GM06990 (cell line): ENCODE results near the gene FMNL3.

Experiments used
- DNase-seq: peaks from one replicate; pipeline ENCODE4 v3.0.0-alpha.2; 2011; ENCODE audit not compliant: insufficient read length; ENCODE audit errors: extremely low read depth
- H3K27me3 ChIP-seq: replicated peaks from 2 replicates; pipeline ENCODE4 v1.6.0; 2011; ENCODE audit warnings: low read length; ENCODE audit not compliant: control insufficient read depth, insufficient read depth
- H3K36me3 ChIP-seq: 2 replicates; pipeline ENCODE4 v1.5.1; 2011; ENCODE audit warnings: low read length; ENCODE audit not compliant: control insufficient read depth, insufficient read depth
- H3K4me3 ChIP-seq: replicated peaks from 2 replicates; pipeline ENCODE4 v1.5.1; 2011; ENCODE audit warnings: low read depth, mild to moderate bottlenecking, control low read depth, low read length
- CTCF ChIP-seq: IDR thresholded peaks from 2 replicates; pipeline ENCODE4 v1.5.1; 2011; ENCODE audit warnings: low read length, control low read depth, mild to moderate bottlenecking, inconsistent platforms; ENCODE audit not compliant: insufficient read depth, poor library complexity, severe bottlenecking

The FMNL3 gene

GRCh38 chr12:49641748-49642369, 65.3 kb downstream of the FMNL3 start:
- no peak overlapping the region for H3K4me3 ChIP-seq
- H3K27me3 ChIP-seq = no peaks in the 10 kb centered on the region
- peaks cover 47% of the 10 kb centered on the region for H3K36me3 ChIP-seq
- DNase-seq = no peak
- TF ChIP-seq CTCF = no peak

- peak; percentile 73 for TF ChIP-seq CTCF
- H3K4me3 ChIP-seq = no peak overlapping the region
- DNase-seq = no peak
These were observed 70.0 kb downstream of the FMNL3 start for GRCh38 chr12:49636979-49637755.

GRCh38 chr12:49636574-49636973, 70.6 kb downstream of the FMNL3 start:
- no peaks in the 10 kb centered on the region for H3K27me3 ChIP-seq
- H3K36me3 ChIP-seq = peaks cover 6% of the 10 kb centered on the region
- no peak for TF ChIP-seq CTCF
- DNase-seq = no peak
- H3K4me3 ChIP-seq = no peak overlapping the region

More at GRCh38 chr12:49636979-49637755, 70.0 kb downstream of the FMNL3 start:
- no peaks in the 10 kb centered on the region for H3K27me3 ChIP-seq
- H3K36me3 ChIP-seq = peaks cover 9% of the 10 kb centered on the region

GRCh38 chr12:49635656-49636055, 71.5 kb downstream of the FMNL3 start:
- no peak for DNase-seq
- peaks cover 1% of the 10 kb centered on the region for H3K36me3 ChIP-seq
- TF ChIP-seq CTCF = no peak
- no peak overlapping the region for H3K4me3 ChIP-seq
- H3K27me3 ChIP-seq = no peaks in the 10 kb centered on the region

- H3K27me3 ChIP-seq = no peaks in the 10 kb centered on the region
- TF ChIP-seq CTCF = no peak
- no peak overlapping the region for H3K4me3 ChIP-seq
- peaks cover 1% of the 10 kb centered on the region for H3K36me3 ChIP-seq
- no peak for DNase-seq
These were observed 72.2 kb downstream of the FMNL3 start for GRCh38 chr12:49635036-49635435.
